ENCODE results near the gene DNTTIP2. TPM values are rescaled to one million over a fixed set of nuclear protein-coding genes. Genes with fewer than 3 reads are reported as not detected.

The DNTTIP2 gene
- total RNA-seq, 4 donors from 2014 or later, result 26.4 to 63.5 (median 41.0) TPM

DNA sequence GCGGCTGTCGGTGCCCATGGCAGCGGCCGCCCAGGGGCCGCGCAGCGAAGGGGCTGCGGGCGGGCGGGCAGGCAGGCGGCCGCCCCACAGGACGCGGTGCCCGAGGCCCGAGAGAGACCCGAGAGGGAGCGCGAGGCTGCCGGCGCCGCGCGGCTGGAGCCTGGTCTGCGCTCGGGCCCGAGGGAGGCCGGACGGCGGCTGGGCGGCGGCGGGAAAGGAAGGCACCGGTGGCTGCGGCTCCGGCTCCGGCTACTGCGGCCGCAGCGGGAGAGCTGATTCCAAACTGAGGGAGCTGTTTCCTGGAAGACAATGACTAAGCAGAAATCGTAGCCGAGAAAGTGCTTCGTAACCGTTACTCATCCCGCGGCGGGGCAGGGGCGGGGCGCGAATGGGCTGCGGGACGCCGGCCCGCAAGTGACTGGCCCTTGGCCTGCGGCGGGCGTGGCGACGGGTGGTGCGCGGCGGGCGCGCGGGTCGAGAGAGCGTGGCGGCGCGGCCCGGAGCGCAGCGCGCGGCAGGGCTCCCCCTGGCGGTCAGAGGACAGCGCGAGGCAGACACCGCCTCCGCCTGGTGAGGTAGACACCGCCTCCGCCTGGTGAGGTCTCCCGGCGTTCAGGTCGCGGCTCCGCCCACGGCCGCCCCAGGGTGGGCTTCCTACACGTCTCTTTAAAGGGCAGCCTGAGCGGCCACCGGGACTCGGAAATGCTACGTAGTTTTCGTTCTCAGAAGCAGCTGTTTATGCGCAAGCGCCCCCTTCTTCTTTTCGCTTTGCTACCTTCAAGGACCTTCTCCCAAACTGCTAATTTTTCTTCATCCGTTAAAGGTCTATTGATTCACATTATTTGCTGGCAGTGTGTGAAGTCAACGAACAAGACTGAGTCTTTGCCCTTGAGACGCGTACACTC is 30.4 kb upstream of the DNTTIP2 start, which contains the start of gene GCLM:
Gene GCLM, minus strand, starts transcription at position 285 of the 905 bp plus-strand sequence. Its CDS starts 267 bp downstream, at position 18.
- ATAC-seq (ENCODE audit: low FRiP score), result peak; percentile 99

DNA sequence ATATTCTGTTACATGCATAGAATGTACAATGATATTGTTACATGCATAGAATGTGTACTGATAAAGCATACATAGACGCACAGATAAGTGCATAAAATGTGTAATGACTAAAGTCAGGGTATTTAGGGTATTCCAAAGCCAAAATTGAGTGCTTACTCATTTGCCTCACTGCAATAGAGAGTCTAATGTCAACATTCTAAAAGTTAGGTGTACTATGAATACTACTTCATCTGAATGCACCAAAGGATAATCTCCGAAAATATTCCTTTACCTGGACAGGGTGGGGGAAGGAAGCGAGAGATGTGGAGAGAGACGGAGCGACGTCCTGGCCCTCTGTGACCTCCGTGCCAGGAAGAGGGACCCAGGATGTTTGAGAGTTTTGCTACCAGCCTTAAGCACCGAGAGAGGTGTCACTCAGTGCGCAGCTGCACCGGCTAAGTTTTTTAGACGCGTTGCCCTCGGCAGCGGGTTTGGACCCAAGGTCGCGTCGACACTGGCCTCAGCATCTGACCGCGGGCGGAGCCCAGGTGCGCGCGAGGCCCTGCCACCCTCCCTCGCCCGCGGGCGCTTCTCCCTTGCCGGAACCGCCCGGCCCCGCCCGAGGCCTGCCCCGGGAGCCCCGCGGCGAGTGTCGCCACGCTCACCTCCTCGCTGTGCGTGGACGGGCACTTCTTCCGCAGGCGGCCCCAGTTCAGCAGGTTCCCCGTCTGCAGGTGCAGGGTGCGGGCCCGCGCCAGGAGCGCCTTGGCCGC is 29.6 kb upstream of the DNTTIP2 start:
- ATAC-seq (ENCODE audit: low FRiP score) (peak; percentile 34), DNase-seq (ENCODE audit: low spot score) (no peak)
- TF ChIP-seq, protein P1, sequence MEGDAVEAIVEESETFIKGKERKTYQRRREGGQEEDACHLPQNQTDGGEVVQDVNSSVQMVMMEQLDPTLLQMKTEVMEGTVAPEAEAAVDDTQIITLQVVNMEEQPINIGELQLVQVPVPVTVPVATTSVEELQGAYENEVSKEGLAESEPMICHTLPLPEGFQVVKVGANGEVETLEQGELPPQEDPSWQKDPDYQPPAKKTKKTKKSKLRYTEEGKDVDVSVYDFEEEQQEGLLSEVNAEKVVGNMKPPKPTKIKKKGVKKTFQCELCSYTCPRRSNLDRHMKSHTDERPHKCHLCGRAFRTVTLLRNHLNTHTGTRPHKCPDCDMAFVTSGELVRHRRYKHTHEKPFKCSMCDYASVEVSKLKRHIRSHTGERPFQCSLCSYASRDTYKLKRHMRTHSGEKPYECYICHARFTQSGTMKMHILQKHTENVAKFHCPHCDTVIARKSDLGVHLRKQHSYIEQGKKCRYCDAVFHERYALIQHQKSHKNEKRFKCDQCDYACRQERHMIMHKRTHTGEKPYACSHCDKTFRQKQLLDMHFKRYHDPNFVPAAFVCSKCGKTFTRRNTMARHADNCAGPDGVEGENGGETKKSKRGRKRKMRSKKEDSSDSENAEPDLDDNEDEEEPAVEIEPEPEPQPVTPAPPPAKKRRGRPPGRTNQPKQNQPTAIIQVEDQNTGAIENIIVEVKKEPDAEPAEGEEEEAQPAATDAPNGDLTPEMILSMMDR (IDR thresholded peaks at IDR 0.05), result no peak

More for the DNA sequence above, 30.4 kb upstream of the DNTTIP2 start, which contains the start of gene GCLM:
- peak; percentile 85 for DNase-seq (ENCODE audit: low spot score)
- TF ChIP-seq, protein P1 (IDR thresholded peaks at IDR 0.05), result peak in 1 of 3 donors; percentile 98

DNA sequence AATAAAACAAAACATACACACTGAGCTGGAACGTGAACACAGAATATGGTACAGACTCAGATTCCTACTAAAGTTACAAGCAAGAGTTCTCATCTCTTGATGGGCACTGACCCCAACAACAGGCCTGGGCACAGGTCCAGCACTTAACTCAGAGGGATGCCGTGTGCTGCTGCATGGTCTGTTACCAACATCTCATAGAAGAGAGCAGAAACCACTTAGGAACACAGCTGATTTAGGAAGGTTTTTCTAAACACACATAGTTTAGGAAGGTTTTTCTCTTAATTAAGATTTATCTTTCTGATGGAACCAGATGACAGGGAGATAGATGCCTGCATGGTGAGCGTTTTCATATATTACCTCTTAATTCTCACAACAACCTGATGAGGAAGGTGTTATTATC is 28.7 kb upstream of the DNTTIP2 start:
- ATAC-seq (ENCODE audit: low FRiP score) (no peak), DNase-seq (ENCODE audit: low spot score) (no peak)
- TF ChIP-seq, protein P1 (IDR thresholded peaks at IDR 0.05), result no peak

DNA sequence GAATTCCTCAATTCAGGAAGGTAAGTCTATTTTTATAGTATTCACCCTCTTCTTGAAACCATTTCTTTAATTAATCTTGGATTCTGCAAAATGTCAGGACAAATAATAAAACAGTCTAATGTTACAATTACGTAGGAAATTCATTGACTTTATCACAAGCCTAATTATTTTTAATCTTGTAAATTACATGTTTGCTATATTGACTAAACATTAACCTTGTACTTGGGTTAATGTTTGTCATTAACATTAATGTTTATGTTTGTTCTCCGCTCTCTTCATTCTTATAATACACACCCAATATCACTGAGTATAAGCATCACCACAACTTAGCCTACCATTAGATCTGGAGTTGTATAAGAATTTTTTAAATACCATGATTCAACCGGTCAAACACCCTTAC is 27.5 kb upstream of the DNTTIP2 start:
- no peak for DNase-seq (ENCODE audit: low spot score)
- no peak for ATAC-seq (ENCODE audit: low FRiP score)
- TF ChIP-seq, protein P1 (IDR thresholded peaks at IDR 0.05), result no peak

DNA sequence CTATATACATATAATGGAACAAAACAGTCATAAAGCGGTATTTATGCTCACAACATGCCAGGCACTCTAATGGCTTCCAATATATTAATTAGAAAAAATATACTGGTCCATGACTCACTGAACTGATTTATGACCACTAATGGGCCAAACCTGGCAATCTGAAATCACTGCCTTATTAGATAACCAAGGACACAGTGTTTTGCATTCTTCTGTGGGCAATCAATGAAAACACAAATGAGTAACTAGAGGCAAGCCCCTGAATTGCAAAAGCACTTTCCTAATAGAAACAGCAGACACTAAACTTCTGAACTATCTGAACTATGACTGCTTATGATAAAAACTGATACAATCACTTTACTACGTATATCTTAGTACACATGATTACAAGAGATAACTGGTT is 26.7 kb upstream of the DNTTIP2 start:
- TF ChIP-seq, protein P1 (IDR thresholded peaks at IDR 0.05), result no peak
- DNase-seq (ENCODE audit: low spot score) (no peak), ATAC-seq (ENCODE audit: low FRiP score) (no peak)

DNA sequence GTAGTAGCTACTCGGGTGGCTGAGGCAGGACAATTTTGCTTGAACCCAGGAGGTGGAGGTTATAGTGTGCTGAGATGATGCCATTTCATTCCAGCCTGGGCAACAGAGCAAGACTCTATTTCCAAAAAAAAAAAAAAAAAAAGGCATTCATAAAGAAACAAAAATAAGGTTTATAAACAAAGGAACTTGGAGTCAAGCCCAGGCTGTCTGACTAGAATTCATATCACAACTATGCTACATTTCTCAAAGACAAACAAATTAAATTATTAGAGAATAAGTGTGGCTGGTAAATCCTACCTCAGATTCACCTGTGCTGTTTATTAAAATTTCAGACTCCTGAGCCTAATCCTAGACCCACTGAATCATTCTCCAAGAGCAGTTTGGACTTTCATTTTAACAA is 26.0 kb upstream of the DNTTIP2 start:
- DNase-seq (ENCODE audit: low spot score) (no peak), ATAC-seq (ENCODE audit: low FRiP score) (no peak)
- TF ChIP-seq, protein P1 (IDR thresholded peaks at IDR 0.05), result no peak

All from omental fat pad (tissue), 4 donors.